Endothelial cell of umbilical vein (primary cell): ENCODE measurements around the gene SH3RF3.

Source experiments
- CTCF ChIP-seq, 2 donors: IDR thresholded peaks; 1 replicate in 1 of 2; 2 replicates in 1 of 2; pipeline ENCODE4 v1.5.1; 2011; ENCODE audit warnings: low read length in 2 of 2, mild to moderate bottlenecking in 2 of 2, moderate library complexity in 2 of 2, control low read depth in 1 of 2, inconsistent platforms in 1 of 2, low read depth in 1 of 2; ENCODE audit not compliant: insufficient read depth in 1 of 2; ENCODE audit errors: extremely low read depth in 1 of 2
- EZH2 ChIP-seq: IDR thresholded peaks from 2 replicates; pipeline ENCODE4 v1.6.1; 2012; ENCODE audit warnings: borderline replicate concordance, low read depth, mild to moderate bottlenecking, moderate library complexity, low read length, inconsistent platforms; ENCODE audit not compliant: severe bottlenecking
- JUN ChIP-seq: IDR thresholded peaks from 2 replicates; pipeline ENCODE4 v1.6.1; 2011; ENCODE audit warnings: borderline replicate concordance, low read depth; ENCODE audit not compliant: insufficient read length, insufficient read depth
- POLR2A ChIP-seq: IDR thresholded peaks from 2 replicates; pipeline ENCODE4 v1.6.1; 2012; ENCODE audit warnings: low read depth, mild to moderate bottlenecking, control low read depth, low read length
- POLR2AphosphoS5 ChIP-seq: IDR thresholded peaks from 2 replicates; pipeline ENCODE4 v1.6.1; 2012; ENCODE audit warnings: low read depth, mild to moderate bottlenecking, control low read depth, low read length, moderate library complexity; ENCODE audit not compliant: insufficient read depth

- TF ChIP-seq POLR2AphosphoS5 = no peak
- no peak for TF ChIP-seq EZH2
- no peak for TF ChIP-seq CTCF (IDR thresholded peaks at IDR 0.05; ENCODE audit: extremely low read depth in 1 of 2, insufficient read depth in 1 of 2, low read depth in 1 of 2, low read length in 2 of 2)
- TF ChIP-seq JUN = no peak
- no peak for TF ChIP-seq POLR2A
Measured at GRCh38 chr2:109202486-109202885, 73.5 kb downstream of the SH3RF3 start.
